ENCODE measurements around the gene MBOAT2. TPM values are rescaled to one million over a fixed set of nuclear protein-coding genes. Genes with fewer than 3 reads are reported as not detected.

Gene MBOAT2
- total RNA-seq, 4 donors from 2014 or later: 20.5 to 42.8 (median 24.4) TPM

DNA sequence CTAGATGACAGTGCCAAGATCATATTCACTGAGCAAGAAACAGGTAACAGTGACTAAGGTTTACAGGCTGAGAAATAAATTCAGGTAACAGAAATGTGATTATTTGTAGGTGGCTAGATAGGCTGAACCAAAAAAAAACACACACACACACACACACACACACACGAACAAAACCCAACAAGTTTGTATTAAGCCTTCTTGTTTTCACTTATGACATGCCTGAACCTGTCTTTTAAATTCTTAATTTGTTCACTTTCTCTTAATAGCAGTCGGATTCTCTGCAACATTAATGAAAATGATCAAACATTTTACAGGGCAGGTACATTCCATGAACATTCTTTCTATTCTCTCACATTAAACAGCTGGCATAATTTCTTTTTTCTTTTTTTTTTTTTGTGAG, 147.3 kb downstream of the MBOAT2 start:
- TF ChIP-seq, protein P1, sequence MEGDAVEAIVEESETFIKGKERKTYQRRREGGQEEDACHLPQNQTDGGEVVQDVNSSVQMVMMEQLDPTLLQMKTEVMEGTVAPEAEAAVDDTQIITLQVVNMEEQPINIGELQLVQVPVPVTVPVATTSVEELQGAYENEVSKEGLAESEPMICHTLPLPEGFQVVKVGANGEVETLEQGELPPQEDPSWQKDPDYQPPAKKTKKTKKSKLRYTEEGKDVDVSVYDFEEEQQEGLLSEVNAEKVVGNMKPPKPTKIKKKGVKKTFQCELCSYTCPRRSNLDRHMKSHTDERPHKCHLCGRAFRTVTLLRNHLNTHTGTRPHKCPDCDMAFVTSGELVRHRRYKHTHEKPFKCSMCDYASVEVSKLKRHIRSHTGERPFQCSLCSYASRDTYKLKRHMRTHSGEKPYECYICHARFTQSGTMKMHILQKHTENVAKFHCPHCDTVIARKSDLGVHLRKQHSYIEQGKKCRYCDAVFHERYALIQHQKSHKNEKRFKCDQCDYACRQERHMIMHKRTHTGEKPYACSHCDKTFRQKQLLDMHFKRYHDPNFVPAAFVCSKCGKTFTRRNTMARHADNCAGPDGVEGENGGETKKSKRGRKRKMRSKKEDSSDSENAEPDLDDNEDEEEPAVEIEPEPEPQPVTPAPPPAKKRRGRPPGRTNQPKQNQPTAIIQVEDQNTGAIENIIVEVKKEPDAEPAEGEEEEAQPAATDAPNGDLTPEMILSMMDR (IDR thresholded peaks at IDR 0.05): no peak
- no peak for TF ChIP-seq POLR2A (IDR thresholded peaks at IDR 0.05)
- H3K4me3 ChIP-seq (replicated peaks in 1 of 3): no peak overlapping the region

DNA sequence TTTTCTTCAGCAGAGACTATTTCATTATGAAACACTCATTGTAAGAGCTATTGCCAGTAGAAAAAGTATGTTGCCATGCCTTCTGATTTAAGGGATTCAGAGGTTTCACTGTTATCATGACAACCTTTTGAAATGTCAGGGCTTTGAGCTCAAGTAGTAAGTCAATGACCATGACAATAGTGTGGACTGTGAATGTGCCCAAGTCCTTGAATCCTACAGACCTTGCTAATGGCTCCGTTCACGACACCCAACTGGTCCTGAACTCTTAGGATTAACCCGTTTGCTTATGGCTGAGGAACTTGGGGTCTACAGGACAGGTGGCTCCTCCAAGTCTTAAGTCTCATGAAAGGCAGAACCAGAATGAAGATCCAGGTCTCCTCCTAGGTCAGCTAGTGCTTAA, 148.5 kb downstream of the MBOAT2 start:
- intact Hi-C loops (cut with DNase I): no loop called here
- Histone ChIP-seq H3K4me3 (replicated peaks in 1 of 3) (no peak overlapping the region), H3K27ac (no peak overlapping the region), H3K4me1 (peaks cover 0 to 7% of the 10 kb centered on the region in 2 donors), H3K36me3 (no peaks in the 10 kb centered on the region), H3K27me3 (no peaks in the 10 kb centered on the region), H3K9me3 (no peaks in the 10 kb centered on the region)
- 46 to 79% methylated on average over 3 of the region's 3 CpGs for WGBS, 2 donors
- DNase-seq: no peak
- TF ChIP-seq POLR2A (IDR thresholded peaks at IDR 0.05): no peak
- TF ChIP-seq, protein P1 (IDR thresholded peaks at IDR 0.05): no peak

More for the DNA sequence above, 147.3 kb downstream of the MBOAT2 start:
- no peaks in the 10 kb centered on the region for H3K36me3 ChIP-seq
- no peak for DNase-seq
- peaks cover 0 to 7% of the 10 kb centered on the region in 2 donors for H3K4me1 ChIP-seq
- no peaks in the 10 kb centered on the region for H3K27me3 ChIP-seq
- H3K9me3 ChIP-seq: no peaks in the 10 kb centered on the region
- intact Hi-C loops (cut with DNase I): no loop called here
- H3K27ac ChIP-seq: no peak overlapping the region
- 86 to 90% methylated on average over 2 of the region's 2 CpGs for WGBS, 2 donors

DNA sequence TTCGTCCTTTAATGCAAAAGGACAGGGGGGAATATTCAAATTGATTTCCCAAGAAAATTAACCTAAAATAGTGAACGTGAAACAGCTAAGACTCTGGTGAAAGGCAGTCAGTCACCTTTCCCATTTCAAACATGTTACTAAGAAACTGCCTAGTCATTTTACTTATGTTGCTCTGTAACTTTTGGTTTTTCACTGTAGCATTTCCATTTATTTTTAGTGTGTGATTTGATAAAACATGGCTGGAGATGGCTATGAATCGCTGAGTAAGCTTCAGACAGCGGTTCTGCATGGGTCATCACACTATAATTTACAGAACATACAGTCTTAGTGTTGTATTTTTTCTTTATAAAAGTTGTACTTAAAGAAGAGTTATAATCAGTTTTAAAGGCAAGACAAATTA, 150.1 kb downstream of the MBOAT2 start:
- intact Hi-C loops (cut with DNase I): no loop called here
- TF ChIP-seq, protein P1 (IDR thresholded peaks at IDR 0.05): no peak
- no peak for TF ChIP-seq POLR2A (IDR thresholded peaks at IDR 0.05)
- Histone ChIP-seq H3K27ac (no peak overlapping the region), H3K9me3 (no peaks in the 10 kb centered on the region), H3K36me3 (no peaks in the 10 kb centered on the region), H3K27me3 (no peaks in the 10 kb centered on the region), H3K4me1 (peaks cover 0 to 7% of the 10 kb centered on the region in 2 donors), H3K4me3 (replicated peaks in 1 of 3) (no peak overlapping the region)
- 94 to 96% methylated on average over 4 of the region's 4 CpGs for whole genome bisulfite sequencing, 2 donors
- DNase-seq: no peak

DNA sequence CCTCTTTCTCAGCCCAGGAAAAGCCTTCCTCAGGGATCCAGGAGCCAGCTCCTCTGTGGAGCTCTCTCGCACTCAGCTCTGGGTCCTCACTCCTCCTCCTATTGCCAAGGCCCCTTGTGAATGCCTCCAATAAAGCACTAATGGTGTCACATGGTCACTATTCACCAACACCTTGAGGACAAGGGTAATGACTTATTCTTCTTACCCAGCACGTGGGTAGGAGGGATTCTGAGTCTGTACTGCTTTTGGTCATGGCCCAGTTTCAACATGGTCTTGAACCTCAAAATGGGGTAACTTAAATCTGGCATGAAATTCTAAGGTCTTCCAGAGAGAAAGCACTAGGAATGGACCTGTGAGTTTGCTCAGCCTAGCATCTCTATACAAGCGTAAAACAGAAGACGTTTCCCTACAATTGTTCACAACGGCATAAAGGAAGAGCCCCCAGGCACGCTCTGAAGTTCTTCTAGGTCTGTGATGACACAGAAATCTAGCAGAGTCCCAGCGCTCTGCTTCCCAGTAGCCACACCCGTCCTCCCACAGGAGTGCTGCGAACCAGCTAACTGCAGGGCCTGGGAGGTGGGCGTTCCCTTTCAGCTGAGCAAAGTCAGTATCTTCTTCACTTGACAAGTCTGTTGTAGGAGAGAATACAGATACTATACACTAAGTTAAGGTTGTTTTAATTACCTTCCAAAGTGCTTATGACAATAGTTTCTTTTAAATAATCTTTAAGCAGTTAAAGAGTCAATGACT, 151.5 kb downstream of the MBOAT2 start:
- Histone ChIP-seq H3K4me1 (peaks cover 0 to 7% of the 10 kb centered on the region in 2 donors), H3K27me3 (no peaks in the 10 kb centered on the region), H3K9me3 (no peaks in the 10 kb centered on the region), H3K27ac (no peak overlapping the region), H3K4me3 (replicated peaks in 1 of 3) (no peak overlapping the region), H3K36me3 (no peaks in the 10 kb centered on the region)
- DNase-seq: no peak
- WGBS, 2 donors: 75 to 85% methylated on average over 10 of the region's 10 CpGs
- intact Hi-C loops (cut with DNase I): no loop called here
- TF ChIP-seq, protein P1 (IDR thresholded peaks at IDR 0.05): no peak
- TF ChIP-seq POLR2A (IDR thresholded peaks at IDR 0.05): no peak

DNA sequence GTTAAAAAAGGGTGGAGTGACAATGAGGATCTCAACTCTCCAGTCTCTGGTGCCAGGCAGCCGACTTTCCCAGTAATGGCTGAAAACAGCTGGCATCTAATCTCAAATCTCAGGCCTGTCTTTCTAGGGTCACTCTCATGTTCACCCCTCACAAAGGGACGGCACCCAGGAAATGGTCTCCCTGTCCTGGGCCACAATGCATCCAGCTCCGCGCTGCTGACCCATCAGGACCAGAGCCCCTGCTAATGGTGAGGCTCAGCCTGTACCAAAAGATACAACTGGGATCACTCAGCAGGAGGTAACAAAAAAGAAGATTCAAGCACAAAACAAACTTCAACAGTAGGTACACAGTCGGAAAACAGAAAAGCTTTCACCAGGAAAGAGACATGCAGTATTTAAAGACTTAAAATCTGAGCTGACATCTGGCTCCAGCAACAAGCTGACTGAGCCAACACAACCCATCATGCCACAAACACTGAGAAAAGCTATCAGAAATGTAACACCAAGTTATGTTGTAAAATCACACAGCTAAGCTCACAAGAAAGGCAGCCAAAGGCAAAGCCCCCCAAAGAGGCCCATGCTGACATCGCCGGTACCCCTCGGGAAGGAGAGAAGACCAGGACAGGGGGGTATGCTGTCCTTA, 152.5 kb downstream of the MBOAT2 start:
- Histone ChIP-seq H3K9me3 (no peaks in the 10 kb centered on the region), H3K27me3 (no peaks in the 10 kb centered on the region), H3K36me3 (no peaks in the 10 kb centered on the region), H3K4me1 (peaks cover 0 to 7% of the 10 kb centered on the region in 2 donors), H3K4me3 (replicated peaks in 1 of 3) (no peak overlapping the region), H3K27ac (no peak overlapping the region)
- TF ChIP-seq, protein P1 (IDR thresholded peaks at IDR 0.05): no peak
- no peak for TF ChIP-seq POLR2A (IDR thresholded peaks at IDR 0.05)
- intact Hi-C loops (cut with DNase I): no loop called here
- DNase-seq: no peak
- WGBS, 2 donors: 87 to 88% methylated on average over 8 of the region's 8 CpGs
